HepG2 (cell line): Measurements from ENCODE around the gene COL9A2. TPM values are rescaled to one million over a fixed set of nuclear protein-coding genes. Genes with fewer than 3 reads are reported as not detected.
A peak's percentile ranks its signal among the peaks of the same experiment; 100 is the strongest.

Experiments used
- ATAC-seq: fragments of 200-7000 bp; cut with Tn5 transposase; 3 replicates; pipeline ENCODE4 v1.9.1; 2020; ENCODE audit warnings: mild to moderate bottlenecking, moderate library complexity
- BruUV-seq: library from RNA; stranded (reverse); fragments of 400-500 nt; replicated peaks from 2 replicates; lab custom pipeline; 2021; lab: Mats Ljungman, UMichigan
- CTCF ChIA-PET: fragments of 300-600 bp; formaldehyde crosslinking; extraction: SDS; loops from one replicate; lab custom pipeline; 2021; ENCODE audit warnings: low total read pairs, inconsistent platforms, low intra/inter-chr PET ratio; lab: Yijun Ruan, JAX
- POLR2A ChIA-PET: fragments of 350-600 bp; sonication (Branson Sonifier 250); formaldehyde crosslinking; loops from one replicate; lab custom pipeline; 2020; ENCODE audit warnings: antibody characterized with exemption, inconsistent platforms; lab: Yijun Ruan, JAX
- DNase-seq: peaks from one replicate; pipeline ENCODE4 v3.0.0-alpha.2; 2015; ENCODE audit warnings: low spot score
- FAIRE-seq: peaks from 3 replicates; lab custom pipeline; 2011; peaks lifted over from hg19 to GRCh38; lab: Jason Lieb, UNC
- H2AFZ ChIP-seq: one replicate; pipeline ENCODE4 v1.6.1; 2011; ENCODE audit warnings: low read length, inconsistent platforms
- H3K27ac ChIP-seq: fragments of 300-600 bp; 3 replicates; pipeline ENCODE4 v1.8.0; 2011; ENCODE audit warnings: mixed run types, mild to moderate bottlenecking, mixed read lengths, low read length, inconsistent platforms; ENCODE audit not compliant: insufficient read depth; ENCODE audit errors: extremely low read length
- H3K27me3 ChIP-seq, 2 experiments: fragments of 200-600 bp in 1 of 2; 2 replicates in 1 of 2; 3 replicates in 1 of 2; pipeline versions ENCODE4 v1.6.0 to v1.8.0; 2011; ENCODE audit warnings: low read length in 2 of 2, mild to moderate bottlenecking in 2 of 2, moderate library complexity in 2 of 2, inconsistent platforms in 1 of 2; ENCODE audit not compliant: insufficient read depth in 2 of 2, control insufficient read depth in 1 of 2
- H3K36me3 ChIP-seq, 2 experiments: fragments of 200-600 bp in 1 of 2; replicated peaks in 1 of 2; 2 replicates in 1 of 2; 3 replicates in 1 of 2; pipeline versions ENCODE4 v1.5.1 to v1.8.0; 2011; ENCODE audit warnings: low read length in 2 of 2, inconsistent platforms in 1 of 2; ENCODE audit not compliant: insufficient read depth in 2 of 2, control insufficient read depth in 1 of 2
- H3K4me1 ChIP-seq: 2 replicates; pipeline ENCODE4 v1.5.1; 2012; ENCODE audit warnings: low read length, inconsistent platforms; ENCODE audit not compliant: insufficient read depth
- H3K4me2 ChIP-seq: 2 replicates; pipeline ENCODE4 v1.6.0; 2011; ENCODE audit warnings: low read depth, low read length, inconsistent platforms
- H3K4me3 ChIP-seq, 3 experiments: fragments of 200-600 bp in 1 of 3; sonication (generic), shearing (Covaris generic) in 1 of 3; replicated peaks in 1 of 3; 2 replicates each; pipeline ENCODE4 v1.5.1; 2011 to 2016; ENCODE audit warnings: low read length in 3 of 3, inconsistent platforms in 2 of 3, low read depth in 2 of 3, mild to moderate bottlenecking in 2 of 3, control low read depth in 1 of 3, mixed read lengths in 1 of 3; ENCODE audit not compliant: insufficient read depth in 1 of 3
- H3K79me2 ChIP-seq: one replicate; pipeline ENCODE4 v1.6.1; 2011; ENCODE audit warnings: low read length, inconsistent platforms; ENCODE audit not compliant: insufficient read depth
- H3K9ac ChIP-seq: 2 replicates; pipeline ENCODE4 v1.6.0; 2011; ENCODE audit warnings: mild to moderate bottlenecking, low read depth, low read length, inconsistent platforms; ENCODE audit not compliant: insufficient read depth
- H3K9me3 ChIP-seq: 2 replicates; pipeline ENCODE4 v1.5.1; 2012; ENCODE audit warnings: mild to moderate bottlenecking, low read length
- H4K20me1 ChIP-seq: 2 replicates; pipeline ENCODE4 v1.6.0; 2011; ENCODE audit warnings: inconsistent platforms, mild to moderate bottlenecking, low read length, moderate library complexity; ENCODE audit not compliant: insufficient read depth
- EP300 ChIP-seq, 3 experiments: sonication (generic) in 1 of 3; formaldehyde crosslinking in 1 of 3; IDR thresholded peaks; 2 replicates each; pipeline versions ENCODE4 v1.5.1 to v1.6.1; 2011 to 2020; ENCODE audit warnings: low read depth in 2 of 3, low read length in 2 of 3, borderline replicate concordance in 1 of 3, improper control_type of control experiment in 1 of 3, mild to moderate bottlenecking in 1 of 3, missing genetic modification reagents in 1 of 3, moderate library complexity in 1 of 3
- KDM5A ChIP-seq: fragments of 200-600 bp; sonication (generic); IDR thresholded peaks from 2 replicates; pipeline ENCODE4 v1.7.0; 2018; ENCODE audit warnings: antibody characterized with exemption, mild to moderate bottlenecking, low read length, borderline replicate concordance
- NBN ChIP-seq: fragments of 450-650 bp; conservative IDR thresholded peaks from 2 replicates; pipeline ENCODE4 v1.6.1; 2017
- NFE2 ChIP-seq: sonication (generic); formaldehyde crosslinking; IDR thresholded peaks from 2 replicates; pipeline ENCODE4 v1.4.0; 2020; ENCODE audit warnings: missing genetic modification reagents
- SIN3B ChIP-seq: fragments of 150-350 bp; IDR thresholded peaks from 2 replicates; pipeline ENCODE4 v1.6.1; 2014; ENCODE audit warnings: low read length
- SMARCC2 ChIP-seq: fragments of 450-650 bp; IDR thresholded peaks from 2 replicates; pipeline ENCODE4 v1.6.1; 2017; ENCODE audit warnings: antibody characterized with exemption, mild to moderate bottlenecking
- SRSF4 ChIP-seq: fragments of 200-400 bp; formaldehyde crosslinking; IDR thresholded peaks from one replicate; pipeline ENCODE4 v1.6.1; 2018; ENCODE audit warnings: mild to moderate bottlenecking, low read depth, low read length, moderate library complexity; ENCODE audit not compliant: poor library complexity, severe bottlenecking
- ZMAT3 ChIP-seq: sonication (generic); formaldehyde crosslinking; conservative IDR thresholded peaks from 2 replicates; pipeline ENCODE4 v1.7.0; 2021; ENCODE audit warnings: missing genetic modification reagents
- ZNF282 ChIP-seq: fragments of 450-650 bp; IDR thresholded peaks from 2 replicates; pipeline ENCODE4 v1.6.1; 2018; ENCODE audit not compliant: partially characterized antibody
- ZNF318 ChIP-seq: sonication (generic); formaldehyde crosslinking; IDR thresholded peaks from 2 replicates; pipeline ENCODE4 v1.4.0; 2020; ENCODE audit warnings: mild to moderate bottlenecking, missing genetic modification reagents
- ZNF343 ChIP-seq: sonication (generic); formaldehyde crosslinking; IDR thresholded peaks from 2 replicates; pipeline ENCODE4 v1.4.0; 2020; ENCODE audit warnings: mild to moderate bottlenecking, missing genetic modification reagents
- ZNF616 ChIP-seq: sonication (generic); formaldehyde crosslinking; IDR thresholded peaks from 2 replicates; pipeline ENCODE4 v1.5.0; 2020; ENCODE audit warnings: low read depth, mild to moderate bottlenecking, missing genetic modification reagents
- ZNF841 ChIP-seq: sonication (generic); formaldehyde crosslinking; IDR thresholded peaks from 2 replicates; pipeline ENCODE4 v1.8.1; 2023; ENCODE audit warnings: missing genetic modification reagents, borderline replicate concordance
- WGBS: methylation state at CpG from one replicate; pipeline ENCODE4 v1.1.6; 2017; ENCODE audit warnings: low lambda C conversion rate; 5-methylcytosine and 5-hydroxymethylcytosine counted together
- in situ Hi-C: cut with HindIII; loops from 2 replicates; pipeline ENCODE4 v1.10.0; 2017; ENCODE audit warnings: low pct_unique_long_range_greater_than_20kb; ENCODE audit not compliant: extremely low pct_ligation_motif_present
- intact Hi-C: fragments of 100-400 bp; cut with micrococcal nuclease; formaldehyde crosslinking; loops from one replicate; pipeline ENCODE4 v1.10.0; 2022; ENCODE audit not compliant: unreplicated experiment
- polyA plus RNA-seq, 8 experiments: library from polyadenylated mRNA; depleted of rRNA in 3 of 8; stranded (reverse) in 7 of 8; unstranded in 1 of 8; fragments of >200 nt; fragmentation: Illumina TruSeq in 4 of 8; extraction: Trizol in 4 of 8; gene quantifications; 2 replicates each; pipeline versions ENCODE4 v1.2.1 to v1.2.3, GENCODE V29; 2011 to 2016; ENCODE audit warnings: low read depth in 4 of 8, missing spikeins in 1 of 8, mixed read lengths in 1 of 8; ENCODE audit not compliant: insufficient read depth in 1 of 8
- total RNA-seq, 5 experiments: library from RNA; depleted of rRNA; stranded (reverse); fragments of >200 nt; fragmentation: Illumina TruSeq; extraction: Trizol; gene quantifications; 2 replicates each; pipeline ENCODE4 v1.2.3, GENCODE V29; 2016; ENCODE audit warnings: low read depth in 1 of 5
- TF ChIP-seq, protein P1 (sequence below): sonication (generic); formaldehyde crosslinking; conservative IDR thresholded peaks from 2 replicates; pipeline ENCODE4 v1.4.0; 2020; ENCODE audit warnings: missing genetic modification reagents

COL9A2 gene
- total and polyA plus RNA-seq, 2 of the 13 experiments (the other 11 are each of a cell fraction or from before 2014, with no cell fraction given), result 20.2 to 26.9 TPM

GRCh38 chr1:40338745-40339419 lies 21.8 kb upstream of the COL9A2 start:
- H3K4me1 ChIP-seq, result peaks cover 57% of the 10 kb centered on the region
- no peak overlapping the region for H3K27ac ChIP-seq
- in situ Hi-C loops, result loop anchor here (5.0 kb wide), 2 partner anchors 63 to 197 kb away; no protein-coding TSS in a partner anchor
- 9% methylated on average over 21 of the region's 21 CpGs for WGBS
- intact Hi-C loops, result loop anchor here (1.0 to 2.0 kb wide), 4 partner anchors 66 to 255 kb away; no protein-coding TSS in a partner anchor
- DNase-seq (peak; percentile 76), FAIRE-seq (peak; percentile 81), ATAC-seq (peak; percentile 91)
- no peaks in the 10 kb centered on the region for H3K36me3 ChIP-seq
- no peaks in the 10 kb centered on the region; a peak in 2 of 5 replicates for H3K27me3 ChIP-seq
- no peaks in the 10 kb centered on the region for H4K20me1 ChIP-seq
- H3K9ac ChIP-seq, result 0 out of 2 replicates have a peak overlapping the region, but pooled peaks have one; percentile 14
- H3K9me3 ChIP-seq, result 0 out of 2 replicates have a peak, but pooled peaks cover 6% of the 10 kb centered on the region
- no peaks in the 10 kb centered on the region for H3K79me2 ChIP-seq
- POLR2A ChIA-PET, result interaction anchor here (0.5 to 2.3 kb wide), 10 partner anchors 21 to 195 kb away, joined by 3 to 16 read pairs (median 4); no protein-coding TSS in a partner anchor
- H3K4me3 ChIP-seq, result peak overlapping the region; percentile 30 to 54 (median 40)
- no TSS peak for BruUV-seq
- H3K4me2 ChIP-seq, result peak overlapping the region; percentile 91
- peak overlapping the region; percentile 59 for H2AFZ ChIP-seq
- CTCF ChIA-PET, result interaction anchor here (0.7 to 2.7 kb wide), 8 partner anchors 24 to 260 kb away, joined by 3 to 16 read pairs (median 6); no protein-coding TSS in a partner anchor
- TF ChIP-seq ZMAT3 (CRISPR knock-in tag), result no peak
- TF ChIP-seq ZNF318, result no peak
- TF ChIP-seq, protein P1, sequence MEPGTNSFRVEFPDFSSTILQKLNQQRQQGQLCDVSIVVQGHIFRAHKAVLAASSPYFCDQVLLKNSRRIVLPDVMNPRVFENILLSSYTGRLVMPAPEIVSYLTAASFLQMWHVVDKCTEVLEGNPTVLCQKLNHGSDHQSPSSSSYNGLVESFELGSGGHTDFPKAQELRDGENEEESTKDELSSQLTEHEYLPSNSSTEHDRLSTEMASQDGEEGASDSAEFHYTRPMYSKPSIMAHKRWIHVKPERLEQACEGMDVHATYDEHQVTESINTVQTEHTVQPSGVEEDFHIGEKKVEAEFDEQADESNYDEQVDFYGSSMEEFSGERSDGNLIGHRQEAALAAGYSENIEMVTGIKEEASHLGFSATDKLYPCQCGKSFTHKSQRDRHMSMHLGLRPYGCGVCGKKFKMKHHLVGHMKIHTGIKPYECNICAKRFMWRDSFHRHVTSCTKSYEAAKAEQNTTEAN (CRISPR knock-in tag), result no peak
- no peak for TF ChIP-seq ZNF343 (CRISPR knock-in tag)
- no peak for TF ChIP-seq ZNF616 (CRISPR knock-in tag)
- peak; percentile 58 for TF ChIP-seq KDM5A
- no peak for TF ChIP-seq NBN
- no peak for TF ChIP-seq NFE2
- no peak for TF ChIP-seq ZNF841 (CRISPR knock-in tag)
- TF ChIP-seq EP300 (IDR thresholded peaks at IDR 0.05; ENCODE audit: low read depth in 2 of 2, low read length in 2 of 2), result no peak
- no peak for TF ChIP-seq EP300 (CRISPR knock-in tag; IDR thresholded peaks at IDR 0.05; ENCODE audit: borderline replicate concordance)
- no peak for TF ChIP-seq SMARCC2
- no peak for TF ChIP-seq SRSF4
- TF ChIP-seq ZNF282, result no peak
- 0 out of 2 replicates have a peak, but pooled peaks have one; percentile 39 for TF ChIP-seq SIN3B
